ENCODE results near the gene ZMAT2.
"Not testable (repeated sequence)": the region's sequence is repeated elsewhere in the genome, so short reads cannot be mapped to it uniquely, and the experiment has no call there.

The ZMAT2 gene

DNA sequence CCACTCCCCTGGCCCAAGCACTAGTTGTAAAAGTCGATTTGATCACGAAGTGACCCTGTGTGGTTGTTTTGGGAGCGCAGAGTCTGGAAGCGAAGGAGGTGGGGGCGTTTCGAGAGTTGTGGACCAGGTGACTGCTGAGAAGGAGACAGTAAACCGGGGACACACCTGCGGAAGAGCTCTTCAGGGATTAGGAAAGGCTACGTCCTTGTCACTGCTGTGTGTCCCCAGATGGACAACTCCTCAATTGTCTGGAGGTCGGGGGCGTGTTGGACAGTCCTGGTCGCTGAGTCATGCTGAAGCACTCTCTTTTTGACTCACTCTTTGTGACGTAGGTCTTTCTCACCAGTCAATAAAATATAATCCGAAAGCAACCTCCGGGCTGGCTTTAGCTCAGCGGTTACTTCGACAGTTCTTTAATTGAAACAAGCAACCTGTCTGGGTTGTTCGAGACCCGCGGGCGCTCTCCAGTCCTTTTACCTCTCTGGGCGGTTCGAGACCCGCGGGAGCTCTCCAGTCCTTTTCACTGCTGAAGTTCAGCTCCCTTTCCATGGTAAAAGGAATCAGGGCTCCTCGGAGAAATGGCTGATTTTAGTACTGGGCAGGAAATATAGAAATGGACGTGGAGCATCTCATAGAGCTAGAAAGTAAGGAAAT lies 10.8 kb downstream of the ZMAT2 start:
- FAIRE-seq, result peak; percentile 98

DNA sequence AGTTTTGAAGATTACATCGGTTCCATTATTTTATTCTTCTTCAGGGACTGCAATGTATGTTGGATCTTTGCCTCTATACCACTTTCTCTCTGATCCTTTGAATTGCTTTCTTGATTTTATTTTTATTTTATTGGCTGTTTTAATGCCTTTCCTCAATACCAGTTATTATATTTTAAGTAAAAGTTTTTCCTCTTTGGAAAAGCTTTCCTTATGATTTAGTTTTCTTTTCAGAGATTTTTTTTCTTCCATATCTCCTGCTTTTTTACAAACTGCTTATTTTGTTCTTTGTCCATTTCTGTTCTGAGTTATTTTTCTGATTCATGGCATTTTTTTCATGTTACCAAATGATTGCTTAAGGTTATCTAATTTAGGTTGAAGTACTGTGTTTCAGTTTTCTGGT lies 11.5 kb downstream of the ZMAT2 start:
- peak; percentile 66 for FAIRE-seq

DNA sequence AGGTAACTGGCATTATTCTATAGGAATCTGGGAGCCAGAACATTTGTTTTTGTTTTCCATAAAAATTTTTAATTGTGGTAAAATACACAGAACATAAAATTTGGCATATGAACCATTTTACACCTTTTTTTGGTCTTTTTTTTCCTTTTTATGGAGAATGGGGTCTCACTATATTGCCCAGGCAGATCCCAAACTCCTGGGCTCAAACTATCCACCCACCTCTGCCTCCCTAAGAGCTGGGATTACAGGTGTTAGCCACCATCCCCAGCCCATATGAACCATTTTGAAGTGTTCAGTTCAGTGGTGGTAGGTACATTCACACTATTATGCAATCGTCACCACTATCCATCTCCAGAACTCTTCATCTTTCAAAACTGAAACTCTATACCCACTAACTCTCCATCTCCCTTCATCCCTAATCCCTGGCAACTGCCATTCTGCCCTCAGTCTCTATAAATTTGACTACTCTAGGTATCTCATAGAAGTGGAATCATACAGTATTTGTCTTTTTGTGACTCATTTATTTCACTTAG lies 13.4 kb downstream of the ZMAT2 start:
- FAIRE-seq, result no peak

DNA sequence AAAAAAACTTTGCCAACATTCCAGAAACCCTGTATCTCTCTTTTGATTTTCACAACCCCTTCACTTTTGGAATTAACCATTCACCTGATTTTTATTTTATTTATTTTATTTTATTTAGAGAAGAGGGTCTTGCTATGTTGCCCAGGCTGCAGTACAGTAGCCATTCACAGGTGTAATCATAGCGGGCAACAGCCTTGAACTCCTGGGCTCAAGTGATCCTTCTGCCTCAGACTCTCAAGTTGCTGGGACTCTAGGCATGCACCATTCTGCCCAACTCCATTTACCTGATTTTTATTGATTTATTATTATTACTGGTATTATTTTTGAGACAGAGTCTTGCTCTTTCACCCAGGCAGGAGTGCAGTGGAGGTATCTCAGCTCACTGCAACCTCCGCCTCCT lies 16.0 kb downstream of the ZMAT2 start:
- not testable (repeated sequence) for FAIRE-seq

DNA sequence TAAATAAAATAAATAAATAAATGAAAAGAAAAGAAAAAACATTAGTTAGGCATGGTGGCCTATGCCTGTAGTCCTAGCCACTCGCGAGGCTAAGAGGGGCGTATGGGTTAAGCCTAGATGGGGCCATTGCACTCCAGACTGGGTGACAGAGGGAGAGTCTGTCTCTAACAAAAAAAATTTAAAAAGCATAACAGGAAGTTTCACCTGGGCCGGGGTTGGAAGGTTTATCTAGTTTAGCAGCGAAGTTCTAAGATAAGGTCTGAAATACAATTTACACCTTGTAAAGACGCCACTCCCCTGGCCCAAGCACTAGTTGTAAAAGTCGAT lies 18.0 kb downstream of the ZMAT2 start:
- FAIRE-seq, result no peak

DNA sequence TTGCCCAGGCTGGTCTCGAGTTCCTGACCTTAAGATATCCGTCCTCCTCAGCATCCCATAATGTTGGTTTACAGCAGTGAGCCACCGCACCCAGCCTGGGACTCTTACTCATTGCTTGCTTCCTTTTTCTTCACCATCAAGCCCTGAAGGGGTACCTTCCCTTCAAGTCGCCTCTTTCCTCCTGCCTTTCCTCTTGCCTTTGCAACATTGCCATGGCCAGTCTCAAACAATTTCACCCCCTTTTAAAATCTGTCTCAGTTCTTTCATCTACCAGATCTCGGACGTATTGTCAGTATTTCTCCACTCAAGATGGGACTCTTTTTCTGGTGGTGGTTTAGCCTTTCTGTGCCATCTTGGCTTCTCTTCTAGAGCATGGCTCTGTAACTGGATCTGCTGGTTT lies 20.5 kb downstream of the ZMAT2 start:
- FAIRE-seq, result not testable (repeated sequence)

DNA sequence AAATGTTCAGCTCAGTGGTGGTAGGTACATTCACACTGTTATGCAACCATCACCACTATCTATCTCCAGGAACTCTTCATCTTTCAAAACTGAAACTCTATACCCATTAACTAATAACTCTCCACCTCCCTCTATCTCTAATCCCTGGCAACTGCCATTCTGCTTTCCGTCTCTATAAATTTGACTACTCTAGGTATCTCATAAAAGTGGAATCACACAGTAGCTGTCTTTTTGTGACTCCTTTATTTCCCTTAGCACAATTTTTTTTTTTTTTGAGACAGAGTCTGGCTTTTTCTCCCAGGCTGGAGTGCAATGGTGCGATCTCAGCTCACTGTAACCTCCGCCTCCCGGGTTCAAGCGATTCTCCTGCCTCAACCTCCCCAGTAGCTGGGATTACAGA lies 21.1 kb downstream of the ZMAT2 start:
- not testable (repeated sequence) for FAIRE-seq

DNA sequence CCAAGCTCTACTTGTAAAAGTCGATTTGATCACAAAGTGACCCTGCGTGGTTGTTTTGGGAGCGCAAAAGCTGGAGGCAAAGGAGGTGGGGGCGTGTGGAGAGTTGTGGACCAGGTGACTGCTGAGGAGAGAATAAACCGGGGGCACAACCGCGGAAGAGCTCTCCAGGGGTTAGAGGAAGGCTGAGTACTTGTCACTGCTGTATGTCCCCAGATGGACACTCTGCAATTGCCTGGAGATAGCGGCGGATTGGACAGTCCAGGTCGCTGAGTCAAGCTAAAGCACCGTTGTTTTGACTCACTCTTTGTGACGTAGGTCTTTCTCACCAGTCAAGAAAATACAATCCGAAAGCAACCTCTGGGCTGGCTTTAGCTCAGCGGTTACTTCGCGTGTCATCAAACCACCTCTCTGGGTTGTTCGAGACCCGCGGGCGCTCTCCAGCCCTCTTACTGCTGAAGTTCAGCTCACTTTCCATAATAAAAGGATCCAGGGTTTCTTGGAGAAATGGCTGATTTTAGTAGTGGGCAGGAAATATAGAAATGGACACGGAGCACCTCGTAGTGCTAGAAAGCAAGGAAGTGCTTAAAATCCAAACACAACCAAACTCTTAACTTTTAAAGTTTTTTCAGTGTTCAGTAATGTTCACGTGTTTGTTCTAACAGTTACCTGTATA lies 25.7 kb downstream of the ZMAT2 start:
- FAIRE-seq, result peak; percentile 99

DNA sequence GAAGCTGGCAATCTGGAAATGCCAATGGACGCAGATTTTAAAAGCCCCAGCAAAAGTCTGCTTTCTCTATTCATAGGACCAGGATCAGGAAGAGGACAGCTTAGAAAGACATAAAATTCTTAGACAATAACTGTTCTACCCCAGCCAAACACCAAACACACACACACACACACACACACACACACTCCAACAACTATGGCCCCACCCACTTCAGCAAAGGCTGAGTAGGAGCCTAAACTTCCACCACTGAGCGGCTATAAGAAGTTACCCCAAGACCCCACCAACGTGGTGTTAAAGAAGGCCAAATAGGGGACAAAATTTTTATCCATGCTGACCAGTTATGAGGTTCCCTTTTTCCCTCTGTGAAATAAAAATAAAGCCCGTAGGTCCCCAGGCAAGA lies 32.9 kb downstream of the ZMAT2 start:
- no peak for FAIRE-seq

DNA sequence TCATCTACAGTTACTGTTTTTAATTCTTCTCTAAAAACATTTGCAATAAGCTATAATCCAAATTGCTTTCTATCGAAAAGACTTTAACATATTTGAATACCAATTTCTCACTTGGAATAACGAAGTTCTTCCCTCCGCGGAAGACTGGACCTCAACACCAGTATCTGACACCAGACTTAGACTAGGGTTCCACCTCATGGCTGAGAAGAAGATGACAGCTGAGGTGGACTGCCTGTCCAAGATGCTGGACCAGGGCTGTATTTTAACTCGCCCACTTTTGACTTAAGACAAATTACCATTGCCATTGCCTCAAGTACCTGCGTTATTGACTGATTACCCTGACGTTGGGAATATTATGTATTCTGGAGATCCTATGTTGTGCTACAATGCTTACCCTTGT lies 34.1 kb downstream of the ZMAT2 start:
- FAIRE-seq, result no peak

DNA sequence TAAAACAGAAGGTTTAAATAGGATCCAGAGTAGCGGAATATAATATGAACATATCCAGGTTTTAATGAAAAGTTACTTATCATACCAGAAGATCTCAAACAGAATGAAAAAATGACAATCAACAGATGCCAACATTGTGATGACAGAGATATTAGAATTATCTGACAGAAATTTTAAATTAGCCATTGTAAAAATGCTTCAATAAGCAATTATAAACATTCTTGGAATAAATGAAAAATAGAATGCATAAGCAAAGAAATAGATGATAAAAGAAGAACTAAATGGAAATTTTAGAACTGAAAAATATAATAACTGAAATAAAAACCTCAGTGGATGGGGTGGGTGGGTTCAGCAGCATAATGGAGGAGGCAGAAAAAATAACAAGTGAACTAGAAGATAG lies 37.2 kb downstream of the ZMAT2 start:
- FAIRE-seq, result no peak

DNA sequence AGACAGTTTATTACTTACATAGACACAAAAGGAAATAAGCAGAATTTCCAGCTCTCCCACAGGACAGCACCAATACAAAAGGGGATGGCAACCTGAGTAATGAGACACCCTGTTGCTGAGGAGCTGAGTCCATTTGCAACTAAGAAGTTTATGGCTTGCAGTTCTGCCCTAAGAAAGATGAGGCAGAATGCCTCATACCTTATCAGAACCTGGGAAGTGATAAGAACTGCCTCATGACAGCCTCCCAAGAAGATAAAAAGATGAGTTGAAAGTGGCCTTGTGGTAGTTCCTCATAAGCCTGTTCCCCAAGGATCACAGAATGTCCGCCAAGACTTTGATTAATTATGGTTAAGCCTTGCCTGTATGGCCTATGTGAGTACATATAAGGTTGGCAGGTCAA lies 41.7 kb downstream of the ZMAT2 start:
- FAIRE-seq, result no peak

DNA sequence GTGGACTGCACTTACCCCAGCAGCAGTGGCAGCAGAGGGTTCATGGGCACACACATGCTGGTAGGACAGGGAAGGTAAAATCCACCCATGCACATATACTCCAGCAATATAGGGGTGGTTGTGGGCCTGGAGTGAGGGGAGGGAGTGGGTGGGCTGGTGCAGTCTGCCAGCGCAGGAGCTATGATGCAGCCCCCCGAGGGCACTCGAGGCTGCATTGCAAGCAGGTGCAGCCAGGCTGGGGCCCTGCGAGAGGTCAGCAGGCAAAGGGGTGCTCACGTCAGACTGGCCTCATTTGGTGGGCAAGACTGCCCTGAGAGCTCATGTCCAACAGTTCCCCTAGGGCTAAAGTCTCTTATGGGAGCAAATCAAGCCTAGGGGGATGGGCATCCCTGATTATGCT lies 53.3 kb downstream of the ZMAT2 start:
- no peak for FAIRE-seq

Data from islet of Langerhans (tissue), 1 donor.